Liver (tissue), 9 donors: ENCODE results near the gene TMEM126B. TPM values are rescaled to one million over a fixed set of nuclear protein-coding genes. Genes with fewer than 3 reads are reported as not detected.
A peak's percentile ranks its signal among the peaks of the same experiment; 100 is the strongest.

ENCODE experiments used
- DNase-seq: peaks from one replicate; pipeline ENCODE4 v3.0.0-alpha.2; 2017; ENCODE audit warnings: low spot score
- H3K27ac ChIP-seq, 2 donors: one replicate each; pipeline ENCODE4 v1.7.0; 2013; ENCODE audit warnings: inconsistent platforms in 2 of 2, low read length in 2 of 2, control low read depth in 1 of 2, low read depth in 1 of 2, mild to moderate bottlenecking in 1 of 2
- H3K27me3 ChIP-seq, 4 donors: one replicate each; pipeline versions ENCODE4 v1.6.1 to v1.7.0; 2013; ENCODE audit warnings: low read length in 3 of 4, inconsistent platforms in 1 of 4, mild to moderate bottlenecking in 1 of 4, moderate library complexity in 1 of 4; ENCODE audit not compliant: control insufficient read depth in 4 of 4, insufficient read depth in 4 of 4
- H3K36me3 ChIP-seq, 4 donors: one replicate each; pipeline versions ENCODE4 v1.6.1 to v1.7.0; 2013; ENCODE audit warnings: low read length in 3 of 4, mild to moderate bottlenecking in 3 of 4, low read depth in 1 of 4, moderate library complexity in 1 of 4; ENCODE audit not compliant: control insufficient read depth in 4 of 4, insufficient read depth in 3 of 4
- H3K4me1 ChIP-seq, 4 donors: one replicate each; pipeline versions ENCODE4 v1.6.1 to v1.7.0; 2013; ENCODE audit warnings: low read length in 3 of 4, mild to moderate bottlenecking in 3 of 4, moderate library complexity in 1 of 4; ENCODE audit not compliant: control insufficient read depth in 4 of 4, insufficient read depth in 4 of 4
- H3K4me3 ChIP-seq, 3 donors: one replicate each; pipeline versions ENCODE4 v1.6.1 to v1.7.0; 2013; ENCODE audit warnings: low read length in 3 of 3, control low read depth in 1 of 3, low read depth in 1 of 3, mild to moderate bottlenecking in 1 of 3
- H3K9ac ChIP-seq, 2 donors: one replicate each; pipeline ENCODE4 v1.7.0; 2013; ENCODE audit warnings: low read length in 2 of 2, mild to moderate bottlenecking in 2 of 2, moderate library complexity in 2 of 2, control low read depth in 1 of 2, low read depth in 1 of 2
- H3K9me3 ChIP-seq, 4 donors: one replicate each; pipeline versions ENCODE4 v1.6.1 to v1.7.0; 2013; ENCODE audit warnings: low read length in 3 of 4; ENCODE audit not compliant: control insufficient read depth in 4 of 4
- EGR1 ChIP-seq, 2 donors: IDR thresholded peaks; 2 replicates each; pipeline ENCODE4 v1.6.1; 2016 to 2018; ENCODE audit warnings: antibody characterized with exemption in 2 of 2, low read depth in 2 of 2
- FOXA1 ChIP-seq: IDR thresholded peaks from 2 replicates; pipeline ENCODE4 v1.6.1; 2016; ENCODE audit warnings: antibody characterized with exemption
- FOXA2 ChIP-seq: IDR thresholded peaks from 2 replicates; pipeline ENCODE4 v1.6.1; 2016; ENCODE audit warnings: antibody characterized with exemption
- GABPA ChIP-seq, 2 donors: IDR thresholded peaks in 1 of 2; conservative IDR thresholded peaks in 1 of 2; 2 replicates each; pipeline ENCODE4 v1.6.1; 2016; ENCODE audit warnings: antibody characterized with exemption in 2 of 2, mild to moderate bottlenecking in 1 of 2, moderate library complexity in 1 of 2
- HNF4G ChIP-seq: IDR thresholded peaks from 2 replicates; pipeline ENCODE4 v1.6.1; 2016; ENCODE audit warnings: antibody characterized with exemption
- JUND ChIP-seq, 2 donors: IDR thresholded peaks; 2 replicates each; pipeline ENCODE4 v1.6.1; 2016; ENCODE audit warnings: antibody characterized with exemption in 2 of 2
- NR2F2 ChIP-seq: IDR thresholded peaks from 2 replicates; pipeline ENCODE4 v1.6.1; 2016; ENCODE audit warnings: antibody characterized with exemption
- RAD21 ChIP-seq, 2 donors: IDR thresholded peaks; 2 replicates each; pipeline ENCODE4 v1.6.1; 2016; ENCODE audit warnings: antibody characterized with exemption in 2 of 2, mild to moderate bottlenecking in 2 of 2
- RXRA ChIP-seq, 2 donors: IDR thresholded peaks; 2 replicates each; pipeline ENCODE4 v1.6.1; 2017 to 2018; ENCODE audit warnings: antibody characterized with exemption in 2 of 2, mild to moderate bottlenecking in 1 of 2
- SP1 ChIP-seq: IDR thresholded peaks from 2 replicates; pipeline ENCODE4 v1.6.1; 2018; ENCODE audit warnings: antibody characterized with exemption, mild to moderate bottlenecking
- TAF1 ChIP-seq: conservative IDR thresholded peaks from 2 replicates; pipeline ENCODE4 v1.6.1; 2016; ENCODE audit warnings: antibody characterized with exemption, mild to moderate bottlenecking
- YY1 ChIP-seq: IDR thresholded peaks from 2 replicates; pipeline ENCODE4 v1.6.1; 2016; ENCODE audit warnings: antibody characterized with exemption, mild to moderate bottlenecking
- WGBS: extraction: QIAGEN DNeasy Blood & Tissue Kit; methylation state at CpG from one replicate; pipeline ENCODE4 v1.1.7; 2013; 5-methylcytosine and 5-hydroxymethylcytosine counted together
- polyA plus RNA-seq, 2 donors: library from polyadenylated mRNA; stranded (reverse) in 1 of 2; unstranded in 1 of 2; fragments of 200-250 nt in 1 of 2; fragments of >200 nt in 1 of 2; fragmentation: Nextera tagmentation in 1 of 2; extraction: Ambion mirVana in 1 of 2; gene quantifications; one replicate each; pipeline versions ENCODE4 v1.2.1 to v1.2.3, GENCODE V29; 2013 to 2015
- total RNA-seq, 2 donors: library from RNA; depleted of rRNA; stranded (reverse); fragments of >200 nt; gene quantifications; one replicate each; pipeline ENCODE4 v1.2.3, GENCODE V29; 2014
- TF ChIP-seq, protein P1 (sequence below): IDR thresholded peaks from 2 replicates; pipeline ENCODE4 v1.6.1; 2016; ENCODE audit warnings: antibody characterized with exemption, mild to moderate bottlenecking
- TF ChIP-seq, protein P2 (sequence below): IDR thresholded peaks from 2 replicates; pipeline ENCODE4 v1.6.1; 2016; ENCODE audit warnings: antibody characterized with exemption
- TF ChIP-seq, protein P3 (sequence below): fragments of 150-350 bp; IDR thresholded peaks from 2 replicates; pipeline ENCODE4 v1.5.1; 2017; ENCODE audit warnings: improper control_type of control experiment, low read depth, low read length; ENCODE audit not compliant: missing input control
- TF ChIP-seq, protein P4 (sequence below): IDR thresholded peaks from 2 replicates; pipeline ENCODE4 v1.6.1; 2016; ENCODE audit warnings: antibody characterized with exemption
- TF ChIP-seq, protein P5 (sequence below): IDR thresholded peaks from 2 replicates; pipeline ENCODE4 v1.6.1; 2016; ENCODE audit warnings: antibody characterized with exemption
- donor health status: healthy.
- donor health status: healthy.
- donor health status: healthy.
- donor health status: healthy.
- donor health status: healthy.

The TMEM126B gene
- total and polyA plus RNA-seq, 4 donors: 20.0 to 32.3 (median 26.9) TPM

DNA sequence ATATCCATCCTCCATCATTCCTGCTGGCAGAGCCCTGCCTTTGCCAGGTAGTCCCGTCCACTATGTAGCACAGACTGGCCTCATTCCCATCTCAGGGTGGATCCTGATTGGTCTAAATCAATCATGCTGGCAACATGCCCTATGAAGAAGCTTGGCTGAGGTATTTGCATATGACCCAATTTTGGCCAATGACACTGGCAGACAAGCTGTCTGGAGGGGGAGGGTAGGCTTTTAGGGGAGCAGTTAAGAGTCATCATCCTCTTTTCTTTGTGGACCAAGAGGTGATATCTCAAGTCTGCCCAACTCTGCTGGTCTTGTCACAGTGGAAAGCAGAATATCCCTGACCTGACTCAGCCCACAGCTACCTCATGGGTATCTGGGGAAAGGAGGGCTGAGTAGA, 52.5 kb downstream of the TMEM126B start:
- 43% methylated on average over 1 of the region's 1 CpG for WGBS
- H3K9ac ChIP-seq: no peak overlapping the region
- no peak for DNase-seq
- no peak for TF ChIP-seq HNF4G
- TF ChIP-seq FOXA1: no peak
- TF ChIP-seq, protein P1, sequence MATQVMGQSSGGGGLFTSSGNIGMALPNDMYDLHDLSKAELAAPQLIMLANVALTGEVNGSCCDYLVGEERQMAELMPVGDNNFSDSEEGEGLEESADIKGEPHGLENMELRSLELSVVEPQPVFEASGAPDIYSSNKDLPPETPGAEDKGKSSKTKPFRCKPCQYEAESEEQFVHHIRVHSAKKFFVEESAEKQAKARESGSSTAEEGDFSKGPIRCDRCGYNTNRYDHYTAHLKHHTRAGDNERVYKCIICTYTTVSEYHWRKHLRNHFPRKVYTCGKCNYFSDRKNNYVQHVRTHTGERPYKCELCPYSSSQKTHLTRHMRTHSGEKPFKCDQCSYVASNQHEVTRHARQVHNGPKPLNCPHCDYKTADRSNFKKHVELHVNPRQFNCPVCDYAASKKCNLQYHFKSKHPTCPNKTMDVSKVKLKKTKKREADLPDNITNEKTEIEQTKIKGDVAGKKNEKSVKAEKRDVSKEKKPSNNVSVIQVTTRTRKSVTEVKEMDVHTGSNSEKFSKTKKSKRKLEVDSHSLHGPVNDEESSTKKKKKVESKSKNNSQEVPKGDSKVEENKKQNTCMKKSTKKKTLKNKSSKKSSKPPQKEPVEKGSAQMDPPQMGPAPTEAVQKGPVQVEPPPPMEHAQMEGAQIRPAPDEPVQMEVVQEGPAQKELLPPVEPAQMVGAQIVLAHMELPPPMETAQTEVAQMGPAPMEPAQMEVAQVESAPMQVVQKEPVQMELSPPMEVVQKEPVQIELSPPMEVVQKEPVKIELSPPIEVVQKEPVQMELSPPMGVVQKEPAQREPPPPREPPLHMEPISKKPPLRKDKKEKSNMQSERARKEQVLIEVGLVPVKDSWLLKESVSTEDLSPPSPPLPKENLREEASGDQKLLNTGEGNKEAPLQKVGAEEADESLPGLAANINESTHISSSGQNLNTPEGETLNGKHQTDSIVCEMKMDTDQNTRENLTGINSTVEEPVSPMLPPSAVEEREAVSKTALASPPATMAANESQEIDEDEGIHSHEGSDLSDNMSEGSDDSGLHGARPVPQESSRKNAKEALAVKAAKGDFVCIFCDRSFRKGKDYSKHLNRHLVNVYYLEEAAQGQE: no peak
- TF ChIP-seq EGR1 (IDR thresholded peaks at IDR 0.05; ENCODE audit: low read depth in 2 of 2): no peak
- TF ChIP-seq NR2F2: no peak
- no peak for TF ChIP-seq RXRA (IDR thresholded peaks at IDR 0.05)
- TF ChIP-seq RAD21 (IDR thresholded peaks at IDR 0.05): no peak
- TF ChIP-seq, protein P2, sequence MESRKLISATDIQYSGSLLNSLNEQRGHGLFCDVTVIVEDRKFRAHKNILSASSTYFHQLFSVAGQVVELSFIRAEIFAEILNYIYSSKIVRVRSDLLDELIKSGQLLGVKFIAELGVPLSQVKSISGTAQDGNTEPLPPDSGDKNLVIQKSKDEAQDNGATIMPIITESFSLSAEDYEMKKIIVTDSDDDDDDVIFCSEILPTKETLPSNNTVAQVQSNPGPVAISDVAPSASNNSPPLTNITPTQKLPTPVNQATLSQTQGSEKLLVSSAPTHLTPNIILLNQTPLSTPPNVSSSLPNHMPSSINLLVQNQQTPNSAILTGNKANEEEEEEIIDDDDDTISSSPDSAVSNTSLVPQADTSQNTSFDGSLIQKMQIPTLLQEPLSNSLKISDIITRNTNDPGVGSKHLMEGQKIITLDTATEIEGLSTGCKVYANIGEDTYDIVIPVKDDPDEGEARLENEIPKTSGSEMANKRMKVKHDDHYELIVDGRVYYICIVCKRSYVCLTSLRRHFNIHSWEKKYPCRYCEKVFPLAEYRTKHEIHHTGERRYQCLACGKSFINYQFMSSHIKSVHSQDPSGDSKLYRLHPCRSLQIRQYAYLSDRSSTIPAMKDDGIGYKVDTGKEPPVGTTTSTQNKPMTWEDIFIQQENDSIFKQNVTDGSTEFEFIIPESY: no peak
- TF ChIP-seq, protein P3, sequence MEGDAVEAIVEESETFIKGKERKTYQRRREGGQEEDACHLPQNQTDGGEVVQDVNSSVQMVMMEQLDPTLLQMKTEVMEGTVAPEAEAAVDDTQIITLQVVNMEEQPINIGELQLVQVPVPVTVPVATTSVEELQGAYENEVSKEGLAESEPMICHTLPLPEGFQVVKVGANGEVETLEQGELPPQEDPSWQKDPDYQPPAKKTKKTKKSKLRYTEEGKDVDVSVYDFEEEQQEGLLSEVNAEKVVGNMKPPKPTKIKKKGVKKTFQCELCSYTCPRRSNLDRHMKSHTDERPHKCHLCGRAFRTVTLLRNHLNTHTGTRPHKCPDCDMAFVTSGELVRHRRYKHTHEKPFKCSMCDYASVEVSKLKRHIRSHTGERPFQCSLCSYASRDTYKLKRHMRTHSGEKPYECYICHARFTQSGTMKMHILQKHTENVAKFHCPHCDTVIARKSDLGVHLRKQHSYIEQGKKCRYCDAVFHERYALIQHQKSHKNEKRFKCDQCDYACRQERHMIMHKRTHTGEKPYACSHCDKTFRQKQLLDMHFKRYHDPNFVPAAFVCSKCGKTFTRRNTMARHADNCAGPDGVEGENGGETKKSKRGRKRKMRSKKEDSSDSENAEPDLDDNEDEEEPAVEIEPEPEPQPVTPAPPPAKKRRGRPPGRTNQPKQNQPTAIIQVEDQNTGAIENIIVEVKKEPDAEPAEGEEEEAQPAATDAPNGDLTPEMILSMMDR: no peak
- TF ChIP-seq, protein P4, sequence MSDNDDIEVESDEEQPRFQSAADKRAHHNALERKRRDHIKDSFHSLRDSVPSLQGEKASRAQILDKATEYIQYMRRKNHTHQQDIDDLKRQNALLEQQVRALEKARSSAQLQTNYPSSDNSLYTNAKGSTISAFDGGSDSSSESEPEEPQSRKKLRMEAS: no peak
- TF ChIP-seq JUND (IDR thresholded peaks at IDR 0.05): no peak
- no peak for TF ChIP-seq FOXA2
- no peak for TF ChIP-seq SP1
- no peaks in the 10 kb centered on the region for H3K27me3 ChIP-seq
- H3K27ac ChIP-seq: no peak overlapping the region
- no peaks in the 10 kb centered on the region for H3K36me3 ChIP-seq
- H3K4me1 ChIP-seq: peaks cover 0 to 3% (median 1%) of the 10 kb centered on the region in 4 donors
- H3K9me3 ChIP-seq: no peaks in the 10 kb centered on the region
- H3K4me3 ChIP-seq: no peak overlapping the region

DNA sequence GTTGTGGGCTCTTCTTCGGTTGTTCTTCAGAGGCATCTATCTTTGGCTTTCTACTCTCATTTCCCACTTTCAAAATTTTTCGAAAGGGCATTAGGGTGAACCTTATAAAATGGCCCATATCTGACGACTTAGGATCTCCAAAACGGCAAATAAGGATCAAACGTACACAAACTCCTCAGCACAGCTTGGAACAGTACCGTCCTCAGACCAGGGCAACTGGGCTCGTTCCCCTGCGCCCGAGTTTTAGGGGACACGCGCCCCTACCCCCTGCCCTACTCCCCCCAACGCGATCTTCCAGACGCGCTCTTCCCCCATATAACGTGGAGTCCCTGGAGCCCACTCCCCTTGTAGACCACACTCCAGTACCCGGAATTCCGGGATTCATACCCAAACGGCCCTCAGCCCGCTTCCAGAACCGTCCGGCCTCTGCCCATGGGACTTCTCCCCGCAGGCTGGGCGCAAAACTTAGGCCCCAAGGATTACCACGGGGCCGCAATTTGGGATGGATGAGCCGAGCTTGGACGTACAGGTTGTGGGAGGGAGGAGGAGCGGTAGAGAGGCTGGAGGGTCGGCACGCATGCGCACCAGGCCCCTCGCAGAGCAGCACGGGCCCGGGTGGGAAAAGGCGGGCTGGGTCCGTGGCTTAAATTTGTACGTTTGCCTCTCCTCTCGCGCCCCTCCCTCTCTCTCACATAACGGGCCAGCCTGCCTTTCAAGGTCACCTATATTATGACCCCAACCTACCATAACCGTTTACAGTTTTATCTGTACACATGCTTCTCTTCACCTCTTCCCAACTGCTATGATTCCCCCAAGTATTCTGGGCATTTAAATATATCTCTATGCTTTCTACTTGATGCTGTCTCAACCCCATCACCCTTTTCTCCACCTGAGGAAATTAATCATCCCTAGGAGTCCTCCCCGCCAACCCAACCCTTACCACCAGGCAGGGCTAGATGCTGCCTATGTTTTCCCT, 54.2 kb downstream of the TMEM126B start:
- 24% methylated on average over 43 of the region's 43 CpGs for WGBS
- TF ChIP-seq TAF1 (no peak), SP1 (no peak), YY1 (no peak), GABPA (IDR thresholded peaks at IDR 0.05 in 1 of 2, conservative IDR thresholded peaks at IDR 0.05 in 1 of 2) (no peak), HNF4G (no peak), FOXA1 (no peak)
- TF ChIP-seq, protein P5, sequence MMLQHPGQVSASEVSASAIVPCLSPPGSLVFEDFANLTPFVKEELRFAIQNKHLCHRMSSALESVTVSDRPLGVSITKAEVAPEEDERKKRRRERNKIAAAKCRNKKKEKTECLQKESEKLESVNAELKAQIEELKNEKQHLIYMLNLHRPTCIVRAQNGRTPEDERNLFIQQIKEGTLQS: no peak
- TF ChIP-seq, protein P4: no peak
- TF ChIP-seq, protein P2: no peak

More for the DNA sequence above, 54.2 kb downstream of the TMEM126B start:
- no peaks in the 10 kb centered on the region for H3K27me3 ChIP-seq
- H3K9me3 ChIP-seq: no peaks in the 10 kb centered on the region
- H3K27ac ChIP-seq: no peak overlapping the region
- H3K4me1 ChIP-seq: peaks cover 0 to 3% (median 1%) of the 10 kb centered on the region in 4 donors
- H3K4me3 ChIP-seq: peak overlapping the region; percentile 41 to 83 (median 53)
- H3K9ac ChIP-seq: no peak overlapping the region
- DNase-seq: peak; percentile 72
- H3K36me3 ChIP-seq: no peaks in the 10 kb centered on the region
